Sigmoid colon (tissue), 4 donors: Measurements from ENCODE around the gene RILPL2.

Experiments
- EP300 ChIP-seq, 4 donors: sonication (generic); formaldehyde crosslinking; IDR thresholded peaks; one replicate each; pipeline ENCODE4 v1.6.1; 2017; ENCODE audit warnings: antibody characterized with exemption in 4 of 4
- TF ChIP-seq, protein P1 (sequence below), 4 experiments: fragments of 450-650 bp in 3 of 4; fragments of 200-600 bp in 1 of 4; IDR thresholded peaks; one replicate each; pipeline ENCODE4 v1.5.1; 2016 to 2019; ENCODE audit warnings: antibody characterized with exemption in 4 of 4, mild to moderate bottlenecking in 3 of 4, moderate library complexity in 2 of 4

DNA sequence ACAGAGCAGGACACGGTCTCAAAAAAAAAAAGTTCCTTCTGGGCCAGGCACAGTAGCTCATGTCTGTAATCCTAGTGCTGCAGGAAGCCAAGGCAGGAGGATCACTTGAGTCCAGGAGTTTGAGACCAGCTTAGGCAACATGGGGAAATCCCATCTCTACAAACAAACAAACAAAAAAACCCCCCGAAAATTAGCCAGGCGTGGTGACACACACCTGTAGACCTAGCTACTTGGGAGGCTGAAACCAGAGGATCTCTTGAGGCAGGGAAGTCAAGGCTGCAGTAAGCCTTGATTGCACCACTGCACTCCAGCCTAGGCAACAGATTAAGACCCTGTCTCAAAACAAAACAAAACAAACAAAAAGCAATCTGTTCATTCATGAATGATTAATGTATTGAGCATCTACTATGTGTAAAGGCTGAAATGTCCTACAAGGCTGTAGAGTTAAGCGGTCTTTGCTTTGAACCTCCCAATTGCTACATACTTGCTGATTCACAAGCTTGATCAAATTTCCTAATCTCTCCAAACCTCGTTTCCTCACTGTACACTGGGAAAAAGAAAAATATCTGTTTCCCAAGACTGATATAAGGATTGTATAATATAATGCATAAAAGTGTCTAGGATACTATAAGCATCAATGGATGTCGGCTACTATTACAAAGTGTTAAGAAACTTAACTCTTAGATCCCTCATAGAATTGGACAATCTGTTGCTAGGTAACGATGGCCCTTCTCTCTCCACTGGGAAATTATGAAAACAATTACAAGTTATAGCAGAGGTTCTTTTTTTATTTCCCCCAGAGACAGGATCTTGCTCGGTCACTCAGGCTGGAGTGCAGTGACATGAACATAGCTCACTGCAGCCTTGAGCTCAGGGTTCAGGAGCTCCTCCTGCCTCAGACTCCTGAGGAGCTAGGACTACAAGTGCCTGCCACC, 7.9 kb upstream of the RILPL2 start:
- TF ChIP-seq, protein P1, sequence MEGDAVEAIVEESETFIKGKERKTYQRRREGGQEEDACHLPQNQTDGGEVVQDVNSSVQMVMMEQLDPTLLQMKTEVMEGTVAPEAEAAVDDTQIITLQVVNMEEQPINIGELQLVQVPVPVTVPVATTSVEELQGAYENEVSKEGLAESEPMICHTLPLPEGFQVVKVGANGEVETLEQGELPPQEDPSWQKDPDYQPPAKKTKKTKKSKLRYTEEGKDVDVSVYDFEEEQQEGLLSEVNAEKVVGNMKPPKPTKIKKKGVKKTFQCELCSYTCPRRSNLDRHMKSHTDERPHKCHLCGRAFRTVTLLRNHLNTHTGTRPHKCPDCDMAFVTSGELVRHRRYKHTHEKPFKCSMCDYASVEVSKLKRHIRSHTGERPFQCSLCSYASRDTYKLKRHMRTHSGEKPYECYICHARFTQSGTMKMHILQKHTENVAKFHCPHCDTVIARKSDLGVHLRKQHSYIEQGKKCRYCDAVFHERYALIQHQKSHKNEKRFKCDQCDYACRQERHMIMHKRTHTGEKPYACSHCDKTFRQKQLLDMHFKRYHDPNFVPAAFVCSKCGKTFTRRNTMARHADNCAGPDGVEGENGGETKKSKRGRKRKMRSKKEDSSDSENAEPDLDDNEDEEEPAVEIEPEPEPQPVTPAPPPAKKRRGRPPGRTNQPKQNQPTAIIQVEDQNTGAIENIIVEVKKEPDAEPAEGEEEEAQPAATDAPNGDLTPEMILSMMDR (IDR thresholded peaks at IDR 0.05), result no peak
- no peak for TF ChIP-seq EP300 (IDR thresholded peaks at IDR 0.05)
